NK-92 treated with Interleukin-12 subunit alpha and Interleukin-12 subunit beta, amount 100 ng/mL, for 24 hours (cell line): ENCODE data around the gene ADGRB2.
A peak's percentile ranks its signal among the peaks of the same experiment; 100 is the strongest.

Source experiments
- DNase-seq: peaks from one replicate; lab custom pipeline; 2025; lab: John Stamatoyannopoulos, UW

The ADGRB2 gene

GRCh38 chr1:31700468-31701090 lies 63.6 kb downstream of the ADGRB2 start:
- DNase-seq, result no peak

DNA sequence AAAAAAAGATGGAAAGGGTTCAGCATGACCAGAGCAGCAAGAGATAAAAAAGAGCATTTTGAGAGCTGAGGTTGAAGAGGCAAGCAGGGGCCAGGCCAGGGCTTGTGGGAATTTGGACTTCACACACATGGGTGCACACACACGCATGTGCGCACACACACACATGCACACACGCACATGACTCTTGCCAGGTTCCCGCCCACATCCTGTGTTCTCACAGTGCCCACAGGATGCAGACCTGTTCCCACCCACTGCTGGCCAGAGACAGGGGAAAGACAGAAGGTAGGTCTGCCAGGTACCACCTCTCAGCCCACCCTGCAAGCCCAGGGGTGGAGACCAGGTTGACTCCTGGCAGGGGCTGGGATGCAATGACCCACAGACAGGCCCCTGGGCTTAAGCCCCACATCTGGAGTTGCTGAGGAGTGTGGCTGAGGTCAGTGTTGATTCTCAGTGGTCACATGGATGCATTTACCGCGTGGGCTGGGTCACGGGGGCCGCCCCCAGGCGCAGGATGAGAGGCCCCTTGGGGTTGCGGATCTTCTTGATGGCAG lies 64.7 kb downstream of the ADGRB2 start:
- DNase-seq, result peak; percentile 48

DNA sequence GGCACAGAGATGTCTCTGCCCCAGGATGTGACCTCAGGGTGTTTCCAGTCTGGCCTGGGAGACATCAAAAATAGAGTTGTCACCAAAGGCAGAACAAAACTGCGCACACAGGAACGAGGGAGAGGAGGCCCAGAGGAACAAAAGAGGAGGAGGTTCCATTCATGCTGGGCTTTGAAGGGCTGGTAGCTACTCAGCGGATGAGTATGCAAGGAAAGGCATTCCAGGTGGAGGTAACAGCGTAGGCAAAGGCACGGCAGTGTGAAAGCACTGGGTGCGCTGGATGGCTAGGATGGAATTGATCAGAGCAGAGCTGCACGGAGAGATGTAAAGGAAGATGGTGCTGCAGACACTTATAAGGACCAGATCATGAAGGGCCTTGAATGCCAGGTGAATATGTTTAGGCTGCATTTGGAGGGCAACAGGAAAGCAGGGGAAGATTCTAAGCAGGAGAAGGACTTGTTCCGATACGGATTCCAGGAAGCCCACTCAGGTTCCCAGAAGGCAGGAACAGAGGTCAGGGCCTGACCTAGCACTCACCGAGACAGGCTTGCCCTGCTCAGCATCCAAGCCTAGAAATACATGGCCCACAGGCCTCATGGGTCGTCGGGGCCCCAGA lies 66.7 kb downstream of the ADGRB2 start:
- DNase-seq, result no peak

DNA sequence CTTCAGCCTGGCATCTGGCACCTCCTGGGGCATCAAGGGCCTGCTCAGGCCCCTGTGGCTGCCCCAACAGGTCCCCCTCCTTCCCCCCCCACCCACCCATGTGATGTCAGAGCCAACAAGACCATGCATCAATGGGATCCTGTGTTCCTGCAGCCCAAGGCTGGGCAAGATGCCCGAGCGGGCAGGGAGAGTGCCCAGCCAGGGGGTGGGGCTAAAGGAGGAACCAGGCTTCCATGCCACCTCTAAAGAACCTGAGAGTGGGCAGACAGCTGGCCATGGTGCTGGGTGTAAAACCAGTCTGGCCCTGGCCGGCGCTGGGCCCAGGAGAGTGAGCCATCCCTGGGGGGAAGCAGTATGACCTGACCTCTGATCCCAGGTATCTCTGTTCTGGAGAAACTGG lies 67.9 kb downstream of the ADGRB2 start:
- no peak for DNase-seq

GRCh38 chr1:31695327-31695726 lies 68.8 kb downstream of the ADGRB2 start:
- DNase-seq, result no peak

DNA sequence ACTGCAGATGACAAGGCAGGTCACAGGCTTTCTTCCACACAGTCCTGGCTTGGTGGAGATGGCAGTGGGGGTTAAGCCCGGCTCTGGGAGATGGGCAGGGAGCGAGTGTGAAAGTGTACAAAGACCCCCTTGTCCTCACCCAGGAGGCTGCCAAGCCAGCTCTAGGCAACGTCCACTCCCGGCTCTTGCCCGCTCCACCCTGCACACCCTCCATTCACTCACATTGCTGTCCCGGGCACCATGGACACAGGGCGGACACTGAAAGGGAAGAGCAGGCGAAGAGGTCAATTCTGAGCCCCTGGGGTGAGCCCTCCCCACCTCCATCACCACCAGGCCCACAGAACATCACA lies 69.2 kb downstream of the ADGRB2 start:
- no peak for DNase-seq

DNA sequence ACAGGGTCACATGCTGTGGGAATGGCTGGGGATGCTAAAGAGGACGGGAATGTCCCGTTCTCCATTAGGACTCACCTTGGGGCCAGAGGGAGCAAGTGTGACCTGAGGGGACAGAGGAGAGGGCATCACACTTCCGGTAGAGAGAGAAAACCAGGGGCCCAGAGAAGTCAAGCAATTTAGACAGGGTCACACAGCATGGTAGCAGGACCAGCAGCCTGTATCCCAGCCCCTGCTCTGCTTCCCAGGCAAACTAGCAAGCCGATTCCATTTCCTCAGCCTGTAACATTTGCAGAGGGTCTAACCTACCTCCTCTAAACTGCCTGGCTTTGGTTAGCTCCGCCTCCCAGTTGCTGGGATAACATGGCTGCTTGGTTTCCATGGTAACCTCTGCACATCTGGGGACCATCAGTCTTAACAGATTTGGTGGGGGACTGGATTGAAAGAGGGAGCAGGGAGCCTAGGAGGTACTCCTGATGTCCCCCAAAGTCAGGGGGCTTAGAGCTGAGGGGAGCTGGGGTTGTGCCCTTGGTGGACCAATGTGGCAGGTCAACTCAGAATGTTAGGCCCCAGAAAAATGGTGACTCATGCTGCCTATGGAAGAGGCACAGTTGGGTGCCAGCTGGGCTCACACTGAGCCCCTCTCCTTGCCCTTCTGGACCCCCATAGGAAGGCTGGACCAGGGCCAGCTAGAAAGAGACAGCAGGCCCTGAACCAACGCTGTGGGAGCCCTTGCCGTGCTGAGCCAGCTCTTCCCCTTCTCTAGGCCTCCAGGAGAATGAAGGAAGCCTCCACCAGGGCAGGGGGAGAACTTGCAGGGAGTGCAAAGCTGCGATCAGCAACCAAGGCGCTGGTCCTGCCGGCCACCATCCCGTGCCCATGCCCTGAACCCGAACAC lies 69.8 kb downstream of the ADGRB2 start:
- DNase-seq, result no peak

DNA sequence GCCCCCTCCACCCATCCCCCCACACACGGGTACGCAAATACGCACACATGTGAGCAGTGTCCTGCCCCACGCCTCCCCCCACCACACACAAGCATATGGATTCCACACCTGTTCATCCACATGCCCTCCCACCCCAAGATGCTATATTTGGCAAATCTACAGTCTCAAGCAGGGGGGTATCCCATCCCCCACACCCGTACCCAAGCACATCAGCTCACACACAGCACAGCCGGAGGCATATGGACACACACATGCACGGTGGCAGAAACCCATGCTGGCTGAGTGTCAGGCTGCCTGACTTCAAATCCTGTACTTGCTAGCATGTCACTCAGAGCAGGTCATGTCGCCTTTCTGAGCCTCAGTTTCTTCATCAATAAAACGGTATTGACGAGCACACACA lies 70.9 kb downstream of the ADGRB2 start:
- DNase-seq, result no peak

DNA sequence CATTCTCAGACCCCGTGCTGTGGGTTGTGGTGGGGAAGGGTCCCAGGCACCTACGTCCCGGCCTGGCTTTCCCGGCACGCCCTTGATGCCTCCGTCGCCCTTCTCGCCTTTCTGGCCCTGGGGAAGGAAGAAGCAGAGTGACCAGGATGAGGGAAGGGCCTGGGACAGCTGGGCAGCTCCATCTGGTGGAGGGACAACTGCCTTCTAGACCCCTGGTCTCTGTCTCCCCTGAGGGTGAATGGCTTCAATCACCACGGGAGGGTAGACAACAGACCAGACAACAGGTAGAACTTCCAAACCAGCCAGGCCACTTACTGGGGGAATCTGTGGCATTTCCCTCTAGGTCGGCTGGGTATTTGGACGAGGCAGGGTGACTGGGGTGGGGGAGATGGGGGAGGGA lies 72.2 kb downstream of the ADGRB2 start:
- no peak for DNase-seq

- DNase-seq, result no peak
These were observed 72.7 kb downstream of the ADGRB2 start for GRCh38 chr1:31691446-31691845.

DNA sequence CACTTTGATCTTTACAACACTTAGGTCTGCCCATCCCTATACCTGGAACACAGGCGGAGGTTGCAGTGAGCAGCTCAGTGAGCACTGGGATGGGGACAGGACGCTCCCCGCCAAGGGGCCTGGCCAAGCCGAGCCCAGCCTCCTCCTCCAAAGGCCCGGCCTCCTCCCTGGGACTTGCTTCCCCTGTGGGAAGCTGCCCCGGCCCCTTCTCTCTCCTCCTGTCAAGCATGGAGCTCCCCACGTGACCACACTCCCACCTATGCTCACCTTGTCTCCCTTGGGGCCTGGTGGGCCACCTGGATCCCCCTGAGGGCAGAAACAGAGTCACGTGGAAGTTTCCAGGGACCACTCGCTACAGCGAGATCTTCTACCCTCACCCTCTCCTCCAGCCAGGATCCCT lies 73.2 kb downstream of the ADGRB2 start:
- no peak for DNase-seq

- no peak for DNase-seq
These were observed 74.3 kb downstream of the ADGRB2 start for GRCh38 chr1:31689854-31690253.

- no peak for DNase-seq
These were observed 74.8 kb downstream of the ADGRB2 start for GRCh38 chr1:31689379-31689778.

DNA sequence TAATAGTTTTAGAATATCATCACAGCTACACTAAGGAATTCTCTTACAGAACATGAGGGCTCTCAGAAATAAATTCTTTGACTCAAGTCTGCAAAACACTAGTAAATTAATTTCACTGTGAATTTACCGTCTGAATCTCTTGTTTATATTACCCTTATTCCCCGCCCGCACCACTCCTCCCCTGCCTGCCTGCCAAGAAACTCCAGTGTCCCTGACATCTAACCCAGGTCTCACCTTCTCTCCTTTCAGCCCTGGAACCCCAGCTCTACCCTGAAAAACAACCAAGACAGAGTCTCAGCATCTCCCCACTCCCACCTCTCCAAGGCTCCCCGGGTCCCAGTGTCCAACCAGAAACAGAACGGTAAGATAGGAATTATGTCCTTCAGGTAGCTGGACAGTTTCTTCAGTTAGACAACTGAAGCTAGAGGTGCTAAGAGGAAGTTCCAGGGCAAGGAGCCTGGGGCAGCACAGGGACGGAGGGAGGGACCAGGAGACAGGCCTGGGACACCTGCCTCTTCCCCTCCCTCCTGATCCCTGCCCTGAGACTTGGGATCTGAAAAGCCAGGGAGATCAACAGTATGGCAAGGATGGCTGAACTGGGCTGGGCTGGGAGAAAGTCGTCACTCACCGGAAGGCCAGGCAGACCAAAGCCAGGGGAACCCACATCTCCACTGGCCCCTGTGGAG lies 75.8 kb downstream of the ADGRB2 start:
- DNase-seq, result no peak

- DNase-seq, result no peak
These were observed 76.5 kb downstream of the ADGRB2 start for GRCh38 chr1:31687601-31688000.

DNA sequence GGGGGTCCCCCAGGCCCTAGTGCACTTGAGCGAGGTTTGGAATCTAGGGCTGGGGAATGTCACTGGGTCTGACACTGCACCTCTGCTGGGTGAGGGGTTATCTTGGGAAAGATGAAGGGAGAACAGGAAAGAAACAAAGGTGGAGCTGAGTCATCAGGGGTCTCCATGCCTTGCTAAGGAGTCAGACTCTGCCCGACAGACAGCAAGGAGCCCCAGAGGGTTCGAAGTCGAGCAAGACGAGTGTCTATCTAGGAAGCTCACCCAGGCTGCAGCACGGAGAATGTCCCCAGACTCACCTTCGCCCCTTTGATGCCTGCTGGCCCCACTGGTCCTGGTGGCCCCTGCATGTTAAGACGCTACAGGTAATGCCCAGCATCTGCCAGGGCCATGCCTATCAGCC lies 78.3 kb downstream of the ADGRB2 start:
- DNase-seq, result no peak

- DNase-seq, result no peak
These were observed 80.1 kb downstream of the ADGRB2 start for GRCh38 chr1:31683997-31684396.

- no peak for DNase-seq
These were observed 82.7 kb downstream of the ADGRB2 start for GRCh38 chr1:31681415-31681814.

DNA sequence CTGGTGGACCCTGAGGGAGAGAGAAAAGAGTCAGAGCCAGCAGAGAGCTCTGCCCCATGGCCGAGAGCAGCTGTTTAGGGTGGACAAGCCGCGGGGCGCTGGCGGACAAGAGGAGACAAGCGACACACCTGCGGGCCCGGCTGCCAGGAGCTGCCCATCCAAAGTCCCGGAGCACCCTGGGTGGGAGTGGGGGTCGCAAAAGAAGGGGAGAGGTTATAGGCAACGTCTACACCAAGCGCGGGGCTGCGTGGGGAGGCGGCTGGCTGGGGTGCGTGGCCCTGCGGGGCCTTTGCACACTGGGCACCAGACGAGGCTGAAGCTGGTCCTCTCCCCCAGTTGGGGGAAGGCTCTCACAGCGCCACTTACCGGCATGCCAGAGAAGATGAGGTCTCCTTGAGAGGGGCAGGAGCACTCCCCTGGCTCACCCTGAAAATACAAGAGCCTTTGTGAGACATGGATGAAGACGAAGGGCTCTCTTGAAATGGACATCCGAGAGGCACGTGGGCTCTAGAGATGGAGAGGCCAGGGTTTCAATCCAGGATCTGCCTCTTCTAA lies 84.4 kb downstream of the ADGRB2 start:
- no peak for DNase-seq

- no peak for DNase-seq
These were observed 85.0 kb downstream of the ADGRB2 start for GRCh38 chr1:31679091-31679490.

- no peak for DNase-seq
These were observed 85.5 kb downstream of the ADGRB2 start for GRCh38 chr1:31678681-31679080.

DNA sequence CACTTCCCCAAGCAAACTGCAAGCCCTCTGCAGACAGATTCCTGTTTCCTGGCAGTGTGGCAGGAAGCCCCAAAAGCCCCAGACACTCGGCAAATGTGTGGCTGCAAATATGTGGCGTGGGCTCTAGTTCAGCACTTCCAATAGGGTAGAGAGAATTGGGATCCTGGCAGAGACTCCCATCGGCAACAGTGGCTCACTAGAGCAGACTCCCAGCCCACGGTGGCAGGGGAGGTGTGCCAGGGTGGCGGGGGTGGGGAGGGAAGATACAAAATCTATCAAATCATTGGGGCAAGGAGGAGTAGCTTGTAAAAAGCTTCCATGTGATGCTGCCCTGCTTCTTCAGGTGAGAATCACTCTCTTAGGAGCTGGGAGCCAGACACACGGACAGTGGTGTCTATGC lies 86.2 kb downstream of the ADGRB2 start:
- no peak for DNase-seq
